ENCODE measurements around the gene HOXD3. TPM values are rescaled to one million over a fixed set of nuclear protein-coding genes. Genes with fewer than 3 reads are reported as not detected.

HOXD3 gene
- total RNA-seq, 1 experiment from 2014 or later, result not detected

DNA sequence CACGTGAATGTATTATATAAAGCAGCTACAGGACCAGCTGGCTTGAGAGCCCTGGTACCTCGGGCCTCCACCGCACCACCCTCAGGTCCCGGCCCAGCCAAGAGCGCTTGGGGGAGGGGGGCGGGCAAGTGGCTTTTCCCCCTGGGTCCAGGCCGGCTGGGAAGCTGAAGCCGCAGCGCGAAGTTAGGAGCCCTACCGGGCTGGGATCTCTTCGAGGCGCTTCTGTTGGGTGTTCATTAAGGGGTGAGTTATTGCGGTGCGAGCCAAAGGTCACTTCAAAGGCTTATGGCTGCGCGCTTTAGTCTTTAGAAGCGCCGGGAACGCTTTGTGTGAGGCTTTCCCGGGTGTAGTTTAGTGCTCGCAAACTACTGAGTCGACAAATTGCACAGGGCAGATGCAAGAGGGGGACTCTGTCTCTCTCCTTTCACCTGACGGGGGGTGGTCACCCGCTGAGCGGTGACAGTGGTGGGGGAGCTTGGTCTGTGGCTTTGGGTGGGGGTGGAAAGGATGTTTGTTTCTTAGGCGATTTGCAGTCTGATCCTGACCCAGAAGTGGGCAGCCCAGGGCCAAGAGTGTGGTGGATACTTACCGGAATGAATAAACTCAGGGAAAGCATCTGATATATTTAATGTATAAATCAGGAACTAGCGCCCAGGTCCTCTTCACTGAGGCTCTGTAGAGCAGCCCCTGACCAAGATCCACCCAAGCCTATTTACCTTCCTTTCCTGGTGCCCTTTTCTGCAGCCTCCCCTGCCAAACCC lies 6.0 kb downstream of the HOXD3 start (continued):
- no peak for TF ChIP-seq FOXK1 (CRISPR knock-in tag; IDR thresholded peaks at IDR 0.05)
- TF ChIP-seq, protein P1, sequence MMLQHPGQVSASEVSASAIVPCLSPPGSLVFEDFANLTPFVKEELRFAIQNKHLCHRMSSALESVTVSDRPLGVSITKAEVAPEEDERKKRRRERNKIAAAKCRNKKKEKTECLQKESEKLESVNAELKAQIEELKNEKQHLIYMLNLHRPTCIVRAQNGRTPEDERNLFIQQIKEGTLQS (CRISPR knock-in tag; conservative IDR thresholded peaks at IDR 0.05), result no peak
- no peak for TF ChIP-seq KAT7 (CRISPR knock-in tag; IDR thresholded peaks at IDR 0.05; ENCODE audit: borderline replicate concordance)
- TF ChIP-seq NFE2L1 (CRISPR knock-in tag; IDR thresholded peaks at IDR 0.05), result no peak
- no peak for TF ChIP-seq RORB (CRISPR knock-in tag; IDR thresholded peaks at IDR 0.05)
- no peak for TF ChIP-seq IRF2 (CRISPR knock-in tag; IDR thresholded peaks at IDR 0.05; ENCODE audit: borderline replicate concordance, low read depth)

DNA sequence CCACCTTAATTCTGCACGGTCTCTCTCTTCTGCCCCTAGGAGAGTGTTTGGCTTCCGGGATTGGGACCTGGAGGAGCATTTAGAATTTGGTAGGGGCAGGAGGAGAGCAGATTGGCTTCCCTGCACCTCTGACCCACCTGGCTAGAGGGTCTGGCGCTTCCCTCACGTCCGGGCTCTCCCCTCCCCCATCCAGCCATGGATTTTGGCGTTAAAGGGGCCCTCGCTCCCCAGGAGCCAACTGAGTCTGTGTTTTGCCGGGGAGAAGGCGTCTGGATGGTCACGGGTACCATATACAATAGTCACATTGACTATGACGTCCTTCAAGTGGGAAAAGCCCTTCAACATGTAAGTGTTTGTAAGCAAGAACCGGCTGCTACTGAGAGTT lies 6.6 kb downstream of the HOXD3 start:
- Mint-ChIP-seq H3K4me1 (peaks cover 26% of the 10 kb centered on the region), H3K4me3 (no peak overlapping the region), H3K9me3 (no peaks in the 10 kb centered on the region), H3K27me3 (ENCODE audit: low read depth) (peaks cover 100% of the 10 kb centered on the region), H3K36me3 (no peaks in the 10 kb centered on the region), H3K27ac (no peak overlapping the region)
- ChIA-PET POLR2A (no interaction called here), CTCF (interaction anchor here (1.0 to 2.4 kb wide), 2 partner anchors 15 to 23 kb away, joined by 4 to 7 read pairs; no protein-coding TSS in a partner anchor)
- ATAC-seq (no peak), DNase-seq (ENCODE audit: low spot score) (no peak)
- TF ChIP-seq, protein P2, sequence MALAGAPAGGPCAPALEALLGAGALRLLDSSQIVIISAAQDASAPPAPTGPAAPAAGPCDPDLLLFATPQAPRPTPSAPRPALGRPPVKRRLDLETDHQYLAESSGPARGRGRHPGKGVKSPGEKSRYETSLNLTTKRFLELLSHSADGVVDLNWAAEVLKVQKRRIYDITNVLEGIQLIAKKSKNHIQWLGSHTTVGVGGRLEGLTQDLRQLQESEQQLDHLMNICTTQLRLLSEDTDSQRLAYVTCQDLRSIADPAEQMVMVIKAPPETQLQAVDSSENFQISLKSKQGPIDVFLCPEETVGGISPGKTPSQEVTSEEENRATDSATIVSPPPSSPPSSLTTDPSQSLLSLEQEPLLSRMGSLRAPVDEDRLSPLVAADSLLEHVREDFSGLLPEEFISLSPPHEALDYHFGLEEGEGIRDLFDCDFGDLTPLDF (CRISPR knock-in tag; IDR thresholded peaks at IDR 0.05), result no peak
- TF ChIP-seq IRF2 (CRISPR knock-in tag; IDR thresholded peaks at IDR 0.05; ENCODE audit: borderline replicate concordance, low read depth) (no peak), ETV6 (CRISPR knock-in tag; IDR thresholded peaks at IDR 0.05) (no peak), NFATC4 (CRISPR knock-in tag; IDR thresholded peaks at IDR 0.05) (no peak), GTF2I (CRISPR knock-in tag; conservative IDR thresholded peaks at IDR 0.05) (no peak), PRRX2 (CRISPR knock-in tag; IDR thresholded peaks at IDR 0.05) (no peak), KAT7 (CRISPR knock-in tag; IDR thresholded peaks at IDR 0.05; ENCODE audit: borderline replicate concordance) (no peak), SP1 (CRISPR knock-in tag; conservative IDR thresholded peaks at IDR 0.05) (no peak), TP53 (CRISPR knock-in tag; IDR thresholded peaks at IDR 0.05) (no peak), IRF1 (CRISPR knock-in tag; IDR thresholded peaks at IDR 0.05) (no peak), ZNF219 (CRISPR knock-in tag; IDR thresholded peaks at IDR 0.05; ENCODE audit: borderline replicate concordance) (no peak)
- TF ChIP-seq, protein P3, sequence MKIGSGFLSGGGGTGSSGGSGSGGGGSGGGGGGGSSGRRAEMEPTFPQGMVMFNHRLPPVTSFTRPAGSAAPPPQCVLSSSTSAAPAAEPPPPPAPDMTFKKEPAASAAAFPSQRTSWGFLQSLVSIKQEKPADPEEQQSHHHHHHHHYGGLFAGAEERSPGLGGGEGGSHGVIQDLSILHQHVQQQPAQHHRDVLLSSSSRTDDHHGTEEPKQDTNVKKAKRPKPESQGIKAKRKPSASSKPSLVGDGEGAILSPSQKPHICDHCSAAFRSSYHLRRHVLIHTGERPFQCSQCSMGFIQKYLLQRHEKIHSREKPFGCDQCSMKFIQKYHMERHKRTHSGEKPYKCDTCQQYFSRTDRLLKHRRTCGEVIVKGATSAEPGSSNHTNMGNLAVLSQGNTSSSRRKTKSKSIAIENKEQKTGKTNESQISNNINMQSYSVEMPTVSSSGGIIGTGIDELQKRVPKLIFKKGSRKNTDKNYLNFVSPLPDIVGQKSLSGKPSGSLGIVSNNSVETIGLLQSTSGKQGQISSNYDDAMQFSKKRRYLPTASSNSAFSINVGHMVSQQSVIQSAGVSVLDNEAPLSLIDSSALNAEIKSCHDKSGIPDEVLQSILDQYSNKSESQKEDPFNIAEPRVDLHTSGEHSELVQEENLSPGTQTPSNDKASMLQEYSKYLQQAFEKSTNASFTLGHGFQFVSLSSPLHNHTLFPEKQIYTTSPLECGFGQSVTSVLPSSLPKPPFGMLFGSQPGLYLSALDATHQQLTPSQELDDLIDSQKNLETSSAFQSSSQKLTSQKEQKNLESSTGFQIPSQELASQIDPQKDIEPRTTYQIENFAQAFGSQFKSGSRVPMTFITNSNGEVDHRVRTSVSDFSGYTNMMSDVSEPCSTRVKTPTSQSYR (CRISPR knock-in tag; IDR thresholded peaks at IDR 0.05), result no peak
- TF ChIP-seq, protein P1 (CRISPR knock-in tag; conservative IDR thresholded peaks at IDR 0.05), result no peak

GRCh38 chr2:176164201-176164600 lies 7.1 kb downstream of the HOXD3 start:
- ChIA-PET CTCF (interaction anchor here (1.0 to 2.4 kb wide), 2 partner anchors 15 to 23 kb away, joined by 4 to 7 read pairs; no protein-coding TSS in a partner anchor), POLR2A (interaction anchor here (0.6 kb wide), 1 partner anchor 11 kb away, joined by 3 read pairs; no protein-coding TSS in a partner anchor)
- no peak overlapping the region for H3K4me3 Mint-ChIP-seq
- H3K27me3 Mint-ChIP-seq (ENCODE audit: low read depth), result peaks cover 100% of the 10 kb centered on the region
- ATAC-seq, result no peak
- TF ChIP-seq FOXJ3 (CRISPR knock-in tag; IDR thresholded peaks at IDR 0.05; ENCODE audit: borderline replicate concordance), result no peak
- no peak overlapping the region for H3K27ac Mint-ChIP-seq
- DNase-seq (ENCODE audit: low spot score), result no peak
- no peaks in the 10 kb centered on the region for H3K9me3 Mint-ChIP-seq
- no peaks in the 10 kb centered on the region for H3K36me3 Mint-ChIP-seq
- H3K4me1 Mint-ChIP-seq, result peaks cover 26% of the 10 kb centered on the region

All from WTC11 (cell line).